KG1 (cell line): ENCODE measurements around the gene CEMP1.
"Not testable (repeated sequence)": the region's sequence is repeated elsewhere in the genome, so short reads cannot be mapped to it uniquely, and the experiment has no call there.

Experiments used
- DNase-seq: peaks from one replicate; lab custom pipeline; 2025; lab: John Stamatoyannopoulos, UW

Gene CEMP1

GRCh38 chr16:2531371-2531695 lies at the start of gene CEMP1:
CEMP1 (minus strand) TSS chr16:2531408; CDS start chr16:2531073, 335 bp downstream.
- DNase-seq = no peak

- not testable (repeated sequence) for DNase-seq
Observed at GRCh38 chr16:2580818-2581217, 49.6 kb upstream of the CEMP1 start.

GRCh38 chr16:2580143-2580542 lies 48.9 kb upstream of the CEMP1 start:
- not testable (repeated sequence) for DNase-seq

GRCh38 chr16:2578905-2579304 lies 47.7 kb upstream of the CEMP1 start:
- not testable (repeated sequence) for DNase-seq

GRCh38 chr16:2577044-2577443 lies 45.8 kb upstream of the CEMP1 start:
- DNase-seq = not testable (repeated sequence)

- not testable (repeated sequence) for DNase-seq
Observed at GRCh38 chr16:2575839-2576238, 44.6 kb upstream of the CEMP1 start.

GRCh38 chr16:2572704-2573103 lies 41.5 kb upstream of the CEMP1 start:
- DNase-seq = not testable (repeated sequence)

GRCh38 chr16:2568573-2568972 lies 37.4 kb upstream of the CEMP1 start:
- DNase-seq = not testable (repeated sequence)

- not testable (repeated sequence) for DNase-seq
Observed at GRCh38 chr16:2567506-2567905, 36.3 kb upstream of the CEMP1 start.

- not testable (repeated sequence) for DNase-seq
Observed at GRCh38 chr16:2560798-2561133, 29.6 kb upstream of the CEMP1 start.

GRCh38 chr16:2560131-2560797 lies 29.1 kb upstream of the CEMP1 start:
- not testable (repeated sequence) for DNase-seq

- DNase-seq = not testable (repeated sequence)
Observed at GRCh38 chr16:2557150-2557549, 25.9 kb upstream of the CEMP1 start.

GRCh38 chr16:2554709-2555425 lies 23.7 kb upstream of the CEMP1 start:
- not testable (repeated sequence) for DNase-seq

GRCh38 chr16:2551420-2551889 lies 20.2 kb upstream of the CEMP1 start:
- DNase-seq = not testable (repeated sequence)

GRCh38 chr16:2550283-2550878 lies 19.2 kb upstream of the CEMP1 start:
- DNase-seq = not testable (repeated sequence)

- not testable (repeated sequence) for DNase-seq
Observed at GRCh38 chr16:2543771-2544170, 12.6 kb upstream of the CEMP1 start.

GRCh38 chr16:2541409-2541808 lies 10.2 kb upstream of the CEMP1 start:
- not testable (repeated sequence) for DNase-seq

- DNase-seq = not testable (repeated sequence)
Observed at GRCh38 chr16:2540912-2541311, 9.7 kb upstream of the CEMP1 start.

- DNase-seq = not testable (repeated sequence)
Observed at GRCh38 chr16:2539845-2540458, 8.7 kb upstream of the CEMP1 start.

GRCh38 chr16:2539192-2539844 lies 8.1 kb upstream of the CEMP1 start:
- not testable (repeated sequence) for DNase-seq

GRCh38 chr16:2537451-2538379 lies 6.5 kb upstream of the CEMP1 start, which contains the start of gene PDPK1:
PDPK1 (plus strand) TSS chr16:2538021; CDS start chr16:2538113, 92 bp downstream.
- DNase-seq = peak; percentile 86
